Smooth muscle cell (in vitro differentiated cells): ENCODE measurements around the gene MACROD2. TPM values are rescaled to one million over a fixed set of nuclear protein-coding genes. Genes with fewer than 3 reads are reported as not detected.

ENCODE experiments used
- DNase-seq: peaks from one replicate; lab custom pipeline; 2025; ENCODE audit not compliant: unreplicated experiment; lab: John Stamatoyannopoulos, UW
- H2AFZ ChIP-seq: fragments of 200-600 bp; sonication (generic); 2 replicates; pipeline ENCODE4 v1.6.0; 2016; ENCODE audit warnings: antibody characterized with exemption, low read depth, mild to moderate bottlenecking
- H3F3A ChIP-seq: fragments of 200-600 bp; sonication (generic); 2 replicates; pipeline ENCODE4 v1.6.0; 2017; ENCODE audit warnings: antibody characterized with exemption, low read depth
- H3K27ac ChIP-seq: fragments of 200-600 bp; sonication (generic); 2 replicates; pipeline ENCODE4 v1.5.1; 2016; ENCODE audit warnings: low read depth, mild to moderate bottlenecking
- H3K27me3 ChIP-seq: fragments of 200-600 bp; sonication (generic); 2 replicates; pipeline ENCODE4 v1.6.1; 2016; ENCODE audit warnings: low read depth, mild to moderate bottlenecking
- H3K36me3 ChIP-seq: fragments of 200-600 bp; sonication (generic); 2 replicates; pipeline ENCODE4 v1.5.1; 2016; ENCODE audit warnings: low read depth
- H3K4me1 ChIP-seq: fragments of 200-600 bp; sonication (generic); 2 replicates; pipeline ENCODE4 v1.5.1; 2016; ENCODE audit warnings: low read depth
- H3K4me2 ChIP-seq: fragments of 200-600 bp; sonication (generic); 2 replicates; pipeline ENCODE4 v1.6.0; 2016; ENCODE audit warnings: mild to moderate bottlenecking
- H3K4me3 ChIP-seq: fragments of 200-600 bp; sonication (generic); 2 replicates; pipeline ENCODE4 v1.5.1; 2016; ENCODE audit warnings: mild to moderate bottlenecking
- H3K79me2 ChIP-seq: fragments of 200-600 bp; sonication (generic); 2 replicates; pipeline ENCODE4 v1.6.0; 2016; ENCODE audit warnings: low read depth, mild to moderate bottlenecking
- H3K9ac ChIP-seq: fragments of 200-600 bp; sonication (generic); 2 replicates; pipeline ENCODE4 v1.6.0; 2016; ENCODE audit warnings: low read depth
- H3K9me3 ChIP-seq: fragments of 200-600 bp; sonication (generic); replicated peaks from 2 replicates; pipeline ENCODE4 v1.5.1; 2016; ENCODE audit warnings: low read depth
- H4K20me1 ChIP-seq: fragments of 200-600 bp; sonication (generic); 2 replicates; pipeline ENCODE4 v1.6.0; 2016; ENCODE audit warnings: low read depth
- CTCF ChIP-seq: fragments of 200-600 bp; sonication (generic); IDR thresholded peaks from 2 replicates; pipeline ENCODE4 v1.5.1; 2017; ENCODE audit warnings: borderline replicate concordance, mild to moderate bottlenecking, antibody characterized with exemption; ENCODE audit not compliant: insufficient read depth, poor library complexity, severe bottlenecking
- WGBS: methylation state at CpG from one replicate; pipeline ENCODE4 v1.1.7; 2016; ENCODE audit warnings: low lambda C conversion rate; 5-methylcytosine and 5-hydroxymethylcytosine counted together
- polyA plus RNA-seq: library from polyadenylated mRNA; unstranded; fragments of >200 nt; fragmentation: Nextera tagmentation; extraction: Ambion mirVana; gene quantifications from 2 replicates; pipeline ENCODE4 v1.2.1, GENCODE V29; 2016
- total RNA-seq: library from RNA; depleted of rRNA; stranded (reverse); fragments of >200 nt; gene quantifications from 2 replicates; pipeline ENCODE4 v1.2.3, GENCODE V29; 2014

MACROD2 gene
- total and polyA plus RNA-seq, 2 experiments from 2014 or later = 0.04 to 0.32 TPM

- H2AFZ ChIP-seq = no peak overlapping the region
- no peak overlapping the region for H3K4me3 ChIP-seq
- H3K9me3 ChIP-seq = peaks cover 11% of the 10 kb centered on the region
- no peaks in the 10 kb centered on the region for H3K27me3 ChIP-seq
- no peaks in the 10 kb centered on the region for H3K36me3 ChIP-seq
- TF ChIP-seq CTCF = no peak
- H3K79me2 ChIP-seq = no peaks in the 10 kb centered on the region
- H4K20me1 ChIP-seq = no peaks in the 10 kb centered on the region
- H3K9ac ChIP-seq = no peak overlapping the region
- H3K27ac ChIP-seq = no peak overlapping the region
- DNase-seq = no peak
- no peak overlapping the region for H3K4me2 ChIP-seq
- H3K4me1 ChIP-seq = no peaks in the 10 kb centered on the region
- 90% methylated on average over 2 of the region's 2 CpGs for WGBS
- no peaks in the 10 kb centered on the region for H3F3A ChIP-seq
Measured at GRCh38 chr20:14644306-14645097, 649.2 kb downstream of the MACROD2 start.

- no peak overlapping the region for H3K27ac ChIP-seq
- no peak overlapping the region for H3K4me3 ChIP-seq
- H3F3A ChIP-seq = no peaks in the 10 kb centered on the region
- DNase-seq = no peak
- H4K20me1 ChIP-seq = no peaks in the 10 kb centered on the region
- WGBS = 48% methylated on average over 1 of the region's 1 CpG
- no peak overlapping the region for H2AFZ ChIP-seq
- TF ChIP-seq CTCF = no peak
- no peak overlapping the region for H3K9ac ChIP-seq
- no peaks in the 10 kb centered on the region for H3K36me3 ChIP-seq
- H3K9me3 ChIP-seq = peaks cover 1% of the 10 kb centered on the region
- no peaks in the 10 kb centered on the region for H3K79me2 ChIP-seq
- H3K4me1 ChIP-seq = peaks cover 5% of the 10 kb centered on the region
- no peaks in the 10 kb centered on the region for H3K27me3 ChIP-seq
- no peak overlapping the region for H3K4me2 ChIP-seq
Measured at GRCh38 chr20:14647016-14647415, 651.7 kb downstream of the MACROD2 start.

GRCh38 chr20:14649662-14650061 is 654.3 kb downstream of the MACROD2 start:
- H3K4me2 ChIP-seq = no peak overlapping the region

More at GRCh38 chr20:14649662-14650061, 654.3 kb downstream of the MACROD2 start:
- WGBS = 65% methylated on average over 1 of the region's 1 CpG
- Histone ChIP-seq H4K20me1 (no peaks in the 10 kb centered on the region), H3K27ac (no peak overlapping the region), H3F3A (no peaks in the 10 kb centered on the region), H3K27me3 (no peaks in the 10 kb centered on the region), H2AFZ (no peak overlapping the region), H3K4me1 (peaks cover 5% of the 10 kb centered on the region), H3K4me3 (no peak overlapping the region), H3K9ac (no peak overlapping the region), H3K9me3 (no peaks in the 10 kb centered on the region), H3K36me3 (no peaks in the 10 kb centered on the region), H3K79me2 (no peaks in the 10 kb centered on the region)
- no peak for TF ChIP-seq CTCF
- DNase-seq = no peak
